MM.1S (cell line): Measurements from ENCODE around the gene TRAPPC12.

Experiments used
- DNase-seq: peaks from one replicate; pipeline ENCODE4 v3.0.0-alpha.2; 2015
- H2AFZ ChIP-seq: fragments of 300-600 bp; sonication (generic); 2 replicates; pipeline ENCODE4 v1.6.0; 2016; ENCODE audit warnings: antibody characterized with exemption, low read length
- H3F3A ChIP-seq: fragments of 300-600 bp; sonication (generic); 2 replicates; pipeline ENCODE4 v1.6.1; 2016; ENCODE audit warnings: mild to moderate bottlenecking, antibody characterized with exemption, low read length, moderate library complexity, mixed read lengths; ENCODE audit not compliant: insufficient read depth
- H3K27ac ChIP-seq: fragments of 300-600 bp; sonication (generic); 2 replicates; pipeline ENCODE4 v1.5.1; 2016; ENCODE audit warnings: mild to moderate bottlenecking, low read length
- H3K27me3 ChIP-seq: fragments of 300-600 bp; sonication (generic); replicated peaks from 2 replicates; pipeline ENCODE4 v1.6.0; 2016; ENCODE audit warnings: low read length; ENCODE audit not compliant: insufficient read depth
- H3K36me3 ChIP-seq: fragments of 300-600 bp; sonication (generic); replicated peaks from 2 replicates; pipeline ENCODE4 v1.6.1; 2016; ENCODE audit warnings: mild to moderate bottlenecking, low read length, mixed read lengths; ENCODE audit not compliant: insufficient read depth
- H3K4me1 ChIP-seq: fragments of 300-600 bp; sonication (generic); 2 replicates; pipeline ENCODE4 v1.6.1; 2016; ENCODE audit warnings: low read length, mixed read lengths
- H3K4me2 ChIP-seq: fragments of 300-600 bp; sonication (generic); 2 replicates; pipeline ENCODE4 v1.6.0; 2016; ENCODE audit warnings: low read depth, low read length
- H3K4me3 ChIP-seq: fragments of 300-600 bp; sonication (generic); 2 replicates; pipeline ENCODE4 v1.5.1; 2016; ENCODE audit warnings: low read length, mixed read lengths
- H3K79me2 ChIP-seq: fragments of 300-600 bp; sonication (generic); 2 replicates; pipeline ENCODE4 v1.6.1; 2016; ENCODE audit warnings: mixed run types, low read length, mixed read lengths
- H3K9ac ChIP-seq: fragments of 300-600 bp; sonication (generic); 2 replicates; pipeline ENCODE4 v1.6.1; 2016; ENCODE audit warnings: low read length, mixed read lengths
- H3K9me2 ChIP-seq: fragments of 300-600 bp; sonication (generic); replicated peaks from 2 replicates; pipeline ENCODE4 v1.6.1; 2016; ENCODE audit warnings: mild to moderate bottlenecking, low read length, mixed read lengths; ENCODE audit not compliant: insufficient read depth
- H3K9me3 ChIP-seq: fragments of 300-600 bp; sonication (generic); replicated peaks from 2 replicates; pipeline ENCODE4 v1.6.1; 2016; ENCODE audit warnings: mild to moderate bottlenecking, low read length, mixed read lengths; ENCODE audit not compliant: insufficient read depth
- H4K20me1 ChIP-seq: fragments of 300-600 bp; sonication (generic); 2 replicates; pipeline ENCODE4 v1.6.1; 2016; ENCODE audit warnings: mild to moderate bottlenecking, low read length, moderate library complexity, mixed read lengths; ENCODE audit not compliant: insufficient read depth
- CTCF ChIP-seq: fragments of 300-600 bp; sonication (generic); IDR thresholded peaks from 2 replicates; pipeline ENCODE4 v1.5.1; 2016; ENCODE audit warnings: antibody characterized with exemption, low read length, mixed read lengths
- EZH2 ChIP-seq: fragments of 300-600 bp; sonication (generic); optimal IDR thresholded peaks from 2 replicates; pipeline ENCODE3; 2017; ENCODE audit warnings: low read depth, mild to moderate bottlenecking, antibody characterized with exemption, low read length, mixed read lengths
- EZH2phosphoT487 ChIP-seq: fragments of 300-600 bp; sonication (generic); IDR thresholded peaks from 2 replicates; pipeline ENCODE4 v1.6.1; 2018; ENCODE audit warnings: antibody characterized with exemption, low read length

The TRAPPC12 gene

GRCh38 chr2:3428577-3428976 is 49.1 kb downstream of the TRAPPC12 start:
- H3K36me3 ChIP-seq, result no peaks in the 10 kb centered on the region
- no peak overlapping the region for H3K4me3 ChIP-seq
- H3K79me2 ChIP-seq, result no peaks in the 10 kb centered on the region
- TF ChIP-seq EZH2, result no peak
- no peak for TF ChIP-seq EZH2phosphoT487
- TF ChIP-seq CTCF, result no peak
- H3K9me3 ChIP-seq, result no peaks in the 10 kb centered on the region
- H3K9ac ChIP-seq, result no peak overlapping the region
- H3K27ac ChIP-seq, result no peak overlapping the region
- peaks cover 16% of the 10 kb centered on the region for H3K4me1 ChIP-seq
- H3K27me3 ChIP-seq, result no peaks in the 10 kb centered on the region
- no peak for DNase-seq
- no peaks in the 10 kb centered on the region for H4K20me1 ChIP-seq
- no peak overlapping the region for H3K4me2 ChIP-seq
- no peak overlapping the region for H2AFZ ChIP-seq
- H3F3A ChIP-seq, result peaks cover 18% of the 10 kb centered on the region; the same call in 1 of the 2 replicates
- no peaks in the 10 kb centered on the region for H3K9me2 ChIP-seq

GRCh38 chr2:3429066-3429610 is 49.6 kb downstream of the TRAPPC12 start:
- Histone ChIP-seq H3K36me3 (no peaks in the 10 kb centered on the region), H3K27me3 (no peaks in the 10 kb centered on the region), H3K9ac (no peak overlapping the region), H3K27ac (no peak overlapping the region), H3K9me3 (no peaks in the 10 kb centered on the region), H4K20me1 (no peaks in the 10 kb centered on the region), H2AFZ (no peak overlapping the region), H3K4me3 (no peak overlapping the region), H3K79me2 (no peaks in the 10 kb centered on the region), H3K4me1 (peaks cover 16% of the 10 kb centered on the region), H3K4me2 (no peak overlapping the region), H3K9me2 (no peaks in the 10 kb centered on the region), H3F3A (peaks cover 18% of the 10 kb centered on the region; the same call in 1 of the 2 replicates)
- DNase-seq, result no peak
- no peak for TF ChIP-seq CTCF
- TF ChIP-seq EZH2phosphoT487, result no peak
- no peak for TF ChIP-seq EZH2

- Histone ChIP-seq H3K36me3 (no peaks in the 10 kb centered on the region), H2AFZ (no peak overlapping the region), H3K27me3 (no peaks in the 10 kb centered on the region), H3K9me3 (no peaks in the 10 kb centered on the region), H3K4me3 (no peak overlapping the region), H3K27ac (no peak overlapping the region), H3K4me1 (peaks cover 16% of the 10 kb centered on the region), H3K9me2 (no peaks in the 10 kb centered on the region), H3K4me2 (no peak overlapping the region), H4K20me1 (no peaks in the 10 kb centered on the region), H3K9ac (no peak overlapping the region), H3K79me2 (no peaks in the 10 kb centered on the region), H3F3A (peaks cover 18% of the 10 kb centered on the region; the same call in 1 of the 2 replicates)
- no peak for TF ChIP-seq EZH2
- no peak for TF ChIP-seq EZH2phosphoT487
- TF ChIP-seq CTCF, result no peak
- no peak for DNase-seq
Observed at GRCh38 chr2:3430172-3430571, 50.7 kb downstream of the TRAPPC12 start.
